Endometrial microvascular endothelial cells (primary cell): ENCODE results near the gene DPP10. TPM values are rescaled to one million over a fixed set of nuclear protein-coding genes. Genes with fewer than 3 reads are reported as not detected.
"Not testable (repeated sequence)": the region's sequence is repeated elsewhere in the genome, so short reads cannot be mapped to it uniquely, and the experiment has no call there.

Experiments used
- in situ Hi-C: cut with HindIII; loops from 2 replicates; pipeline ENCODE4 v1.10.0; 2017; ENCODE audit warnings: low sequenced_read_pairs, low pct_unique_long_range_greater_than_20kb; ENCODE audit errors: inconsistent ontology term
- total RNA-seq: library from RNA; depleted of rRNA; stranded (reverse); fragments of >200 nt; gene quantifications from one replicate; pipeline ENCODE4 v1.2.3, GENCODE V29; 2015; ENCODE audit errors: inconsistent ontology term

The DPP10 gene
- not detected for total RNA-seq

GRCh38 chr2:114442510-114442909 lies at the start of gene DPP10:
DPP10 (plus strand) TSS chr2:114442641.
- in situ Hi-C loops, result no loop called here

- in situ Hi-C loops, result no loop called here
Observed at GRCh38 chr2:114400890-114401289, 41.6 kb upstream of the DPP10 start.

GRCh38 chr2:114405247-114406116 lies 37.0 kb upstream of the DPP10 start:
- in situ Hi-C loops, result no loop called here

GRCh38 chr2:114406347-114406746 lies 36.1 kb upstream of the DPP10 start:
- in situ Hi-C loops, result no loop called here

DNA sequence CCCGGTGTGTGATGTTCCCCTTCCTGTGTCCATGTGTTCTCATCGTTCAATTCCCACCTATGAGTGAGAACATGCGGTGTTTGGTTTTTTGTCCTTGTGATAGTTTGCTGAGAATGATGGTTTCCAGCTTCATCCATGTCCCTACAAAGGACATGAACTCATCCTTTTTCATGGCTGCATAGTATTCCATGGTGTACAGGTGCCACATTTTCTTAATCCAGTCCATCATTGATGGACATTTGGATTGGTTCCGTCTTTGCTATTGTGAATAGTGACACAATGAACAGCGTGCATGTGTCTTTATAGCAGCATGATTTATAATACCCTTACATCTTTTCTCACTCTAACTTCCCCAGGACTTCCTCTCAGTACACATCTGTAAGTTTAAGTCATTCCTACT lies 35.1 kb upstream of the DPP10 start:
- in situ Hi-C loops, result not testable (repeated sequence)

DNA sequence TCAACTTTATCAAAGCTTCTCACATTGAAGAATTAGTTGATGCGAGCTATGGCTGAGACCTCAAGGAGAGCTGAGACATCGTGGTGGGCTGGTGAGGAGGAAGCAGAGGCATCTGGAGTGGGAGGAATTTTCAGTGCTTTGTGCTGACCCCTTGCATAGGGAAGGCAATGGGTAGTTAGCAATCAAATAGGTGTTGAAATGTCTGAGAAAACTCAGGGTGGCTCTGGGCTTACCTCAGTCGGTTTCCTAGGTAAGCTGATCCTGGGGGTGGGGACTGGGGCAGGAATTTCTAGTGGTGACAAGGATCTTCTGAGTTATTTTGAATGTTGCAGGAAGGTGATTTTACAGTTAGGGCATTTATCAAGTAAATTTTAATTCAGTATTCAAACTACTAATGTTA lies 20.7 kb upstream of the DPP10 start:
- in situ Hi-C loops, result no loop called here

GRCh38 chr2:114424699-114425098 lies 17.7 kb upstream of the DPP10 start:
- in situ Hi-C loops, result no loop called here

DNA sequence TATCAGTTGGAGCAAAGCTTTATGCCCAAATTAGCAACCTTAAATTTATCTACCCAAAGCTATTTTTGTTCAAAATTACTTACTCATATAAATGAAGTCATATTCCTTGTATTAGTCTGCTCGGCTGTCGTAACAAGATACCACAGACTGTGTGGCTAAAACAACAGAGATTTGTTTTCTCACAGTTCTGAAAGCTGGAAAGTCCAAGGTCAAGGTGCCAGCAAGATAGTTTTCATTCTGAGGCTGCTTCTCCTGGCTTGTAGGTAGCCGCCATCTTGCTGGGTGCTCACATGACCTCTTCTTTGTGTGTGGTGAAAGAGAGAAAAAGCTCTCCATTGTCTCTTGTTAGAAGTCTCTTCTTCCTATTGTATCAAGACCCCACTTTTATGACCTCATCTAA lies 15.7 kb upstream of the DPP10 start:
- in situ Hi-C loops, result no loop called here

GRCh38 chr2:114436329-114436728 lies 6.1 kb upstream of the DPP10 start:
- in situ Hi-C loops, result no loop called here

DNA sequence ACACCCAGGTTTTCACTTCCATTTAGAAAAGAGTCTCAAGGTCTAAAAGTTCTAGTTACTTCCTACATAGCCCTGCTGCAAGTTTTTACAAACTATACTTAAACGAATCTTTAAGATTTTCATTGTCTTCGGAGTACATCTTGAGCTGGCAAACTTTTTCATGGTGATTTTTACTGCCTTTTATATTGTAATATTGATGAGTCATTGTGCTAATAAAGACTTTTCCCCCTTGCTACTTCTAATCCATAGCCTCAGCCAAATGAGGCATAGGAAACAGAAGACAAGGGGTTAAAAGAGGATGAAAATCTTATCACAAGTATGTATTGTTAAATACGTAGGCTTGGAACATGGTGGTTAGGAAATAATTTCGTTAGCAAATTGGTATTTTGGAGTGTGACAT lies 4.1 kb downstream of the DPP10 start:
- in situ Hi-C loops, result no loop called here

DNA sequence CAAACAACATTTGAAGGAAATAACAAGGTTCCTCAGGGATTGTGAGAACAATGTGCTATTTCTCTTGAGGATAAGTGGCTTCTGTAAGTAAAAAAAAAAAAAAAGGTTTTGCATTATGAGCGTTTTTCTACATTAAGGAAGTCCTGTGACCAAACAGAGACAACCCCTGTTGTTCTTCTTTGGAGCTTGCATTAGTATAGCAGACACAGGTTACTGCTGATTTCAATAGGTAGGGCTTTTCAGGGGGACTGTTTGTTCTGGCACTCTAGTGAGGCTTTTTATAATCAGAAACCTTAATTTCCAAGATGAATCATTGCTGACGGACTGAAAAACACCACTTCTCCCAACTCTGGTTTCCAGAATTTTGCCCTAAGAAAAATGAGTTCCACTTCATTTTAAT lies 8.2 kb downstream of the DPP10 start:
- in situ Hi-C loops, result no loop called here

- in situ Hi-C loops, result no loop called here
Observed at GRCh38 chr2:114456566-114456965, 14.1 kb downstream of the DPP10 start.

GRCh38 chr2:114457956-114458355 lies 15.5 kb downstream of the DPP10 start:
- in situ Hi-C loops, result no loop called here

- in situ Hi-C loops, result no loop called here
Observed at GRCh38 chr2:114461116-114461515, 18.7 kb downstream of the DPP10 start.

GRCh38 chr2:114464961-114465706 lies 22.7 kb downstream of the DPP10 start:
- in situ Hi-C loops, result no loop called here

GRCh38 chr2:114468343-114468742 lies 25.9 kb downstream of the DPP10 start:
- in situ Hi-C loops, result no loop called here

DNA sequence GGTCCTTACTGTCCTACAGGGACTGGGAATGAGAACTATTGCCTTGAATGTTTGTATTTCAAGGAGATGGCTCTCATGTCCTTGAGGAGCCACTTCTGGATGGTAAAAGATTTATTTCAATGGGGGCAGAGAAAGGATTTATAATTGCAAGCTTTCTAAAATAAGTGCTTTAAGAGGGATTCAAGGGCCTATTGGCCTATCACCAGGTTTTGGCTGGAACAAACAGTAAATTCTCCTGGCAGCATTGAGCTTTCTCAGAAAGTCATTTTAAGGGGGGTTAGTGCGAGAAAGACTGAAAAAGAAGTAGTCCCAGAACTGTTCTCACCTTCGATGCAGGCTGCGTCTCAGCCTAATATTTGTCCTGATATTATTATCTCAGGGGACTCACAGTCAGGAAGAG lies 29.8 kb downstream of the DPP10 start:
- in situ Hi-C loops, result no loop called here

- in situ Hi-C loops, result no loop called here
Observed at GRCh38 chr2:114472726-114473125, 30.3 kb downstream of the DPP10 start.

GRCh38 chr2:114488841-114489530 lies 46.5 kb downstream of the DPP10 start:
- in situ Hi-C loops, result no loop called here

- in situ Hi-C loops, result no loop called here
Observed at GRCh38 chr2:114495046-114495445, 52.6 kb downstream of the DPP10 start.
